SJCRH30 (cell line): Measurements from ENCODE around the gene CNTNAP2. TPM values are rescaled to one million over a fixed set of nuclear protein-coding genes. Genes with fewer than 3 reads are reported as not detected.
"Not testable (repeated sequence)": the region's sequence is repeated elsewhere in the genome, so short reads cannot be mapped to it uniquely, and the experiment has no call there.

Experiments
- DNase-seq, 2 experiments: peaks; one replicate each; pipeline ENCODE4 v3.0.0-alpha.2; 2015 to 2020
- H3K27ac ChIP-seq: fragments of 250-450 bp; sonication (Bioruptor Pico); 2 replicates; pipeline ENCODE4 v1.5.1; 2020; ENCODE audit warnings: mild to moderate bottlenecking, moderate library complexity
- H3K27me3 ChIP-seq: fragments of 250-450 bp; sonication (Bioruptor Pico); 2 replicates; pipeline ENCODE4 v1.5.1; 2020; ENCODE audit warnings: mild to moderate bottlenecking, moderate library complexity
- H3K36me3 ChIP-seq: fragments of 250-450 bp; sonication (Bioruptor Pico); 2 replicates; pipeline ENCODE4 v1.5.1; 2020; ENCODE audit warnings: mild to moderate bottlenecking, moderate library complexity
- H3K4me1 ChIP-seq: fragments of 250-450 bp; sonication (Bioruptor Pico); 2 replicates; pipeline ENCODE4 v1.5.1; 2020; ENCODE audit warnings: mild to moderate bottlenecking, moderate library complexity
- H3K4me3 ChIP-seq: fragments of 250-450 bp; sonication (Bioruptor Pico); 2 replicates; pipeline ENCODE4 v1.5.1; 2020; ENCODE audit warnings: mild to moderate bottlenecking, moderate library complexity
- H3K9me3 ChIP-seq: fragments of 250-450 bp; sonication (Bioruptor Pico); replicated peaks from 2 replicates; pipeline ENCODE4 v1.5.1; 2020; ENCODE audit warnings: mild to moderate bottlenecking, moderate library complexity
- total RNA-seq: library from RNA; depleted of rRNA; stranded (reverse); fragments of >200 nt; shearing (Covaris generic); gene quantifications from 2 replicates; pipeline ENCODE4 v1.2.3, GENCODE V29; 2014

Gene CNTNAP2
- total RNA-seq, 1 experiment from 2014 or later = not detected

DNA sequence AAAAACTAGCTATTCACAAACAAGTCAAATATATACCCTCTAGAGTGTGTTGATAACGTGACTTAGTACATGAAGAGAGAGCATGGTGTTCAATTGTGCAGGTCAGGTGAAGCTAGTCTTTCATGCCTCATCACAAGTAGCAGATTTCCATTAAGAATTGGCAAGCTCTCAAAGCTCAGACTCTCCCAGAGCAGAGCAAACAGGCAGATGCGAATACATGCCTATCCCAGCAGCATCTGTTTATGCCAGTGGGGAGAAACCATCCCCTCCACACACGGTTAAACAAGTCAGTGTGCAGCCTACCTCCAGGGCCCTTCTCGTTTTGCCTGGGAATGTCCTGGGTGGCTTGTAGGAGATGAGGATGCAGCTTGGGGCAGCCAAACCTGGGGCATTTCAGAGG lies 1941.5 kb downstream of the CNTNAP2 start:
- no peak overlapping the region for H3K27ac ChIP-seq

GRCh38 chr7:148058753-148059152 lies 1942.2 kb downstream of the CNTNAP2 start:
- Histone ChIP-seq H3K27ac (no peak overlapping the region), H3K36me3 (no peaks in the 10 kb centered on the region), H3K4me3 (no peak overlapping the region), H3K4me1 (no peaks in the 10 kb centered on the region), H3K27me3 (no peaks in the 10 kb centered on the region; the same call in 1 of the 2 replicates), H3K9me3 (no peaks in the 10 kb centered on the region)
- no peak for DNase-seq

More for the DNA sequence above, 1941.5 kb downstream of the CNTNAP2 start:
- no peak for DNase-seq
- H3K4me3 ChIP-seq = no peak overlapping the region
- H3K4me1 ChIP-seq = no peaks in the 10 kb centered on the region
- H3K27me3 ChIP-seq = no peaks in the 10 kb centered on the region; the same call in 1 of the 2 replicates
- H3K36me3 ChIP-seq = no peaks in the 10 kb centered on the region
- H3K9me3 ChIP-seq = peaks cover 1% of the 10 kb centered on the region; the same call in 1 of the 2 replicates

GRCh38 chr7:148060724-148061123 lies 1944.1 kb downstream of the CNTNAP2 start:
- Histone ChIP-seq H3K27ac (no peak overlapping the region), H3K4me1 (no peaks in the 10 kb centered on the region), H3K9me3 (no peaks in the 10 kb centered on the region), H3K36me3 (no peaks in the 10 kb centered on the region), H3K27me3 (no peaks in the 10 kb centered on the region; the same call in 1 of the 2 replicates), H3K4me3 (no peak overlapping the region)
- no peak for DNase-seq

DNA sequence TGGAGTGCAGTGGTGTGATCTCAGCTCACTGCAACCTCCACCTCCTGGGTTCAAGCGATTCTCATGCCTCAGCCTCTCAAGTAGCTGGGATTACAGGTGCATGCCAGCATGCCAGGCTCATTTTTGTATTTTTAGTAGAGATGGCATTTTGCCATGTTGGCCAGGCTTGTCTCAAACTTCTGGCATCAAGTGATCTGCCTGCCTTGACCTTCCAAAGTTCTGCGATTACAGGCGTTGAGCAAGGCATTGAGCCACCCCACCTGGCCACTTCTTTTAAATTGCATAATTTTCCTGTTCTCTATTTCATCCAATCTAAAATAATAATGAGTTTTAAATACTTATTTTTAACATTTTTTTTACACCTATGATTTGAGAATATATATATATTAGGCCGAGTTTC lies 1961.5 kb downstream of the CNTNAP2 start:
- H3K9me3 ChIP-seq, H3K27me3 ChIP-seq, H3K4me3 ChIP-seq, H3K36me3 ChIP-seq, H3K27ac ChIP-seq, H3K4me1 ChIP-seq, DNase-seq: not testable (repeated sequence)

DNA sequence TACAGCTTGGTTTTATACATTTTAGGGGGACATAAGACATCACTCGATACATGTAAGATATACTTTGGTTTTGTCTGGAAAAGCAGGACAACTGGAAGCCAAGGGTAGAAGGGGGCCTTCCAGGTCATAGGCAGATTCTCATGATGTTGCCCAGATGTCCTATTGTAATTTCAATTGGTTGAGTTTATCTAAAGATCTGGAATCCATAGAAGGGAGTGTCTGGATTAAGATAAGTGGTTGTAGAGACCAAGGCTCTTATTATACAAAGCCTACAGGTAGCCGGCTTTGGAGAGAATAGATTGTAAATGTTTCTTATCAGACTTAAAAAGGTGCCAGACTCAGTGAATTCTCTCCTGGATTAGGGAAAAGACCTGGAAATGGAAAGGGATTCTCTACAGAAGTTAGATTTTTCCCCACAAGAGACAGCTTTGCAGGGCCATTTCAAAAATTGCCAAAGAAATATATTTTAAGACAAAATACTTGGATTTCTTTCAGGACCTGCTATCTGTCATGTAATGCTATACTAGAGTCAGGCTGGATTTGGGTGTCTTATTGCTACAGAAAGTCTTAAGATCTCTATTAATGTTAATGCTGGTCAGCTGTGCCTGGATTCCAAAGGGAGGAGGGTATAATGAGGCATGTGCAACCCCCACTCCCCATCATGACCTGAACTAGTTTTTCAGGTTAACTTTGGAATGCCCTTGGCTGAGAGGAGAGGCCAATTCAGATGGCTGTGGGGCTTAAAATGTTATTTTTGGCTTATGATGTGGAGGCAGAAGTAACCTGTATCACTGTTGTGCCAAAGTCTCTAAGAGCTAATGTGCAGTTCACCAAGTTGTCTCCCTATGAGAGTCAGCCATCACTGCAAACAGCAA lies 1962.8 kb downstream of the CNTNAP2 start:
- Histone ChIP-seq H3K4me3 (no peak overlapping the region), H3K36me3 (no peaks in the 10 kb centered on the region), H3K27me3 (no peaks in the 10 kb centered on the region), H3K9me3 (no peaks in the 10 kb centered on the region), H3K27ac (no peak overlapping the region), H3K4me1 (no peaks in the 10 kb centered on the region)
- no peak for DNase-seq

- H3K27ac ChIP-seq = no peak overlapping the region
- no peaks in the 10 kb centered on the region for H3K4me1 ChIP-seq
- no peaks in the 10 kb centered on the region for H3K27me3 ChIP-seq
- no peaks in the 10 kb centered on the region for H3K9me3 ChIP-seq
- no peak overlapping the region for H3K4me3 ChIP-seq
- no peaks in the 10 kb centered on the region for H3K36me3 ChIP-seq
- no peak for DNase-seq
Observed at GRCh38 chr7:148083448-148083847, 1966.8 kb downstream of the CNTNAP2 start.

- DNase-seq = peak; percentile 28 to 70
- Histone ChIP-seq H3K27ac (no peak overlapping the region), H3K4me1 (no peaks in the 10 kb centered on the region), H3K27me3 (no peaks in the 10 kb centered on the region), H3K9me3 (no peaks in the 10 kb centered on the region), H3K4me3 (no peak overlapping the region), H3K36me3 (no peaks in the 10 kb centered on the region)
Observed at GRCh38 chr7:148084138-148084537, 1967.5 kb downstream of the CNTNAP2 start.

GRCh38 chr7:148091882-148092281 lies 1975.3 kb downstream of the CNTNAP2 start:
- no peaks in the 10 kb centered on the region for H3K36me3 ChIP-seq
- no peaks in the 10 kb centered on the region for H3K9me3 ChIP-seq
- H3K4me1 ChIP-seq = no peaks in the 10 kb centered on the region
- no peak overlapping the region for H3K27ac ChIP-seq
- H3K4me3 ChIP-seq = no peak overlapping the region
- no peaks in the 10 kb centered on the region; the same call in 1 of the 2 replicates for H3K27me3 ChIP-seq
- DNase-seq = no peak

GRCh38 chr7:148093375-148094166 lies 1977.0 kb downstream of the CNTNAP2 start:
- no peaks in the 10 kb centered on the region for H3K4me1 ChIP-seq
- H3K27me3 ChIP-seq = no peaks in the 10 kb centered on the region; the same call in 1 of the 2 replicates
- H3K9me3 ChIP-seq = no peaks in the 10 kb centered on the region
- no peak overlapping the region for H3K4me3 ChIP-seq
- H3K36me3 ChIP-seq = no peaks in the 10 kb centered on the region
- H3K27ac ChIP-seq = no peak overlapping the region
- no peak for DNase-seq

GRCh38 chr7:148095066-148095465 lies 1978.5 kb downstream of the CNTNAP2 start:
- no peaks in the 10 kb centered on the region; the same call in 1 of the 2 replicates for H3K27me3 ChIP-seq
- no peaks in the 10 kb centered on the region for H3K9me3 ChIP-seq
- no peaks in the 10 kb centered on the region for H3K36me3 ChIP-seq
- DNase-seq = no peak
- H3K4me1 ChIP-seq = no peaks in the 10 kb centered on the region
- H3K4me3 ChIP-seq = no peak overlapping the region
- H3K27ac ChIP-seq = no peak overlapping the region

DNA sequence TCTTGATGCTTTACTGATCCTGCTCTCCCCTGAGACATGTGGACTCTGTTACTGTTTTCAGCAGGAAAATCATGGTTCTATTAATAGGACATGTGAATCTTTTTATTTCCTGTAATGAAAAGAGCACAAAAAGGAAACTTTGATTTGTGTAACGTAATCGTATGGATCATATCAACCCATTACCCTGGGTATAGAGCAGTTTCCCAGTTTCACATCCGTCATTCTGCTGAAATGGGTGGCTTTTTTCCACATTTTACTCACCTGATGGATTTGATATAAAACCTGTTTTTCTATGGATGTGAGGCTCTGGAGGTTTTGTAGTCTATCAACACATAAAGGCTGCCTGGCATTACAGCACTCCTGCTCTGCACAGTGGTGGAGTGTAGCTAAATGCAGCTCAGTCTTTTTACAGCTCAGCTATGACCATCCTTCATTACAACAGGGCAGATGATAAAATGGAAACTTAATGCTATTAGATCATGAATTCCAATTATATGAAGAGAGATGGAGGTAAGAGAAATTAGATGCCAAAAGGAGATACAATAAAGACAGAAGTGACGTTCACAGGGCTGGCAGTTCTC lies 1987.6 kb downstream of the CNTNAP2 start:
- H3K9me3 ChIP-seq = peaks cover 3% of the 10 kb centered on the region; the same call in 1 of the 2 replicates
- H3K36me3 ChIP-seq = no peaks in the 10 kb centered on the region
- H3K4me3 ChIP-seq = no peak overlapping the region
- no peaks in the 10 kb centered on the region for H3K4me1 ChIP-seq
- H3K27me3 ChIP-seq = peaks cover 11% of the 10 kb centered on the region; the same call in 1 of the 2 replicates
- no peak for DNase-seq
- H3K27ac ChIP-seq = no peak overlapping the region

DNA sequence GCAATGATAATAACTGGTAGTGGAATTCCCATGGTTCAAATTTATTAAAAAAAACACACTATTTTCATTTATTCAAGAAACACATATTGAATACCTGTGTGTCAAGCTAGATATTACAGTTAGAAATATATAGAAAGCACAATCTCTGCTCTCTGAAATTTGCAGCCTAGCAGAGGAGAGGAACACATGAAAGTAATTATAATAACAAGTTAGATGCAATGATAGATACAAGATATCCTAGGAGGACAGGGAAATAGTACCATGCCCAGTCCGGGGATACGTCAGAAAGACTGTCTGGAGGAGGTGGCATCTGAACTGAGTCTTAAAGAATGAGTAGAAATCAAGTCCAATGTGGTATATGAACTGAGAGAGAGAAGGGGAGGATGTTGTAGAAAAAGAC lies 1988.3 kb downstream of the CNTNAP2 start:
- Histone ChIP-seq H3K27me3 (peaks cover 11% of the 10 kb centered on the region; the same call in 1 of the 2 replicates), H3K4me3 (no peak overlapping the region), H3K4me1 (no peaks in the 10 kb centered on the region), H3K27ac (no peak overlapping the region), H3K36me3 (no peaks in the 10 kb centered on the region), H3K9me3 (peaks cover 3% of the 10 kb centered on the region; the same call in 1 of the 2 replicates)
- no peak for DNase-seq

GRCh38 chr7:148105853-148106252 lies 1989.3 kb downstream of the CNTNAP2 start:
- H3K36me3 ChIP-seq = no peaks in the 10 kb centered on the region
- peaks cover 11% of the 10 kb centered on the region; the same call in 1 of the 2 replicates for H3K27me3 ChIP-seq
- H3K9me3 ChIP-seq = peaks cover 3% of the 10 kb centered on the region; the same call in 1 of the 2 replicates

GRCh38 chr7:148107443-148108127 lies 1991.0 kb downstream of the CNTNAP2 start:
- no peak for DNase-seq
- H3K4me1 ChIP-seq = no peaks in the 10 kb centered on the region
- H3K27ac ChIP-seq = no peak overlapping the region
- H3K36me3 ChIP-seq = no peaks in the 10 kb centered on the region
- no peaks in the 10 kb centered on the region for H3K9me3 ChIP-seq
- no peak overlapping the region for H3K4me3 ChIP-seq
- H3K27me3 ChIP-seq = peaks cover 11% of the 10 kb centered on the region; the same call in 1 of the 2 replicates

More at GRCh38 chr7:148105853-148106252, 1989.3 kb downstream of the CNTNAP2 start:
- H3K4me1 ChIP-seq = no peaks in the 10 kb centered on the region
- no peak overlapping the region for H3K27ac ChIP-seq
- no peak for DNase-seq
- no peak overlapping the region for H3K4me3 ChIP-seq
